ENCODE results near the gene DPEP2NB. TPM values are rescaled to one million over a fixed set of nuclear protein-coding genes. Genes with fewer than 3 reads are reported as not detected.
"Not testable (repeated sequence)": the region's sequence is repeated elsewhere in the genome, so short reads cannot be mapped to it uniquely, and the experiment has no call there.

DPEP2NB gene
- total RNA-seq, 4 donors from 2014 or later, result not detected

DNA sequence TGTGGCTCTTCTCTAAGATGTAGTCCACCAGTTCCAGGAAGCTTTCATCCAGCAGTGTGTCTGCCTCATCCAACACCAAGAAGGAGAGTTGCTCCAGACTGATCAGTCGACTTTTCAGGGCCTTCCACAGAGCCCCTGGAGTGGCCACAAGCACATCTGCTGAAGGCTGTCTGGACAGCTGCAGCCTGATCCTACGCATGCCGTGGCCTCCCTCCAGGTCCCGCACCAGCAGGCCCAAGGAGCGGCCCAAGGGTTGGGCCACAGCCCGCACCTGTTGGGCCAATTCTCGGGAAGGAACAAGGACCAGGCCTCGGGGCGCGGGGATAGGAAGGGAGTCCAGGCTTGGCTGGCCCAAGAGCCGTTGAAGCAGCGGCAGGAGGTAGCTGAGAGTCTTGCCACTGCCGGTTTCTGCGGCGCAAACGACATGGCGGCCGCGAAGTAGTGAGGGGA, 6.6 kb upstream of the DPEP2NB start:
- Histone ChIP-seq H3K27me3 (no peaks in the 10 kb centered on the region), H3K9me3 (no peaks in the 10 kb centered on the region), H3K36me3 (peaks cover 0 to 11% of the 10 kb centered on the region in 2 donors), H3K4me3 (peak overlapping the region; percentile 79 to 99 (median 84)), H3K4me1 (peaks cover 29% of the 10 kb centered on the region in 2 donors), H3K27ac (peak overlapping the region; percentile 88 to 98 (median 90))
- peak in 1 of 2 donors; percentile 24 for DNase-seq
- in situ Hi-C loops (cut with MboI; ENCODE audit: low sequenced_read_pairs in 4 of 4), result no loop called here
- peak; percentile 11 to 17 for ATAC-seq
- intact Hi-C loops (cut with DNase I; ENCODE audit: low total_unique reads), result no loop called here
- TF ChIP-seq, protein P1, sequence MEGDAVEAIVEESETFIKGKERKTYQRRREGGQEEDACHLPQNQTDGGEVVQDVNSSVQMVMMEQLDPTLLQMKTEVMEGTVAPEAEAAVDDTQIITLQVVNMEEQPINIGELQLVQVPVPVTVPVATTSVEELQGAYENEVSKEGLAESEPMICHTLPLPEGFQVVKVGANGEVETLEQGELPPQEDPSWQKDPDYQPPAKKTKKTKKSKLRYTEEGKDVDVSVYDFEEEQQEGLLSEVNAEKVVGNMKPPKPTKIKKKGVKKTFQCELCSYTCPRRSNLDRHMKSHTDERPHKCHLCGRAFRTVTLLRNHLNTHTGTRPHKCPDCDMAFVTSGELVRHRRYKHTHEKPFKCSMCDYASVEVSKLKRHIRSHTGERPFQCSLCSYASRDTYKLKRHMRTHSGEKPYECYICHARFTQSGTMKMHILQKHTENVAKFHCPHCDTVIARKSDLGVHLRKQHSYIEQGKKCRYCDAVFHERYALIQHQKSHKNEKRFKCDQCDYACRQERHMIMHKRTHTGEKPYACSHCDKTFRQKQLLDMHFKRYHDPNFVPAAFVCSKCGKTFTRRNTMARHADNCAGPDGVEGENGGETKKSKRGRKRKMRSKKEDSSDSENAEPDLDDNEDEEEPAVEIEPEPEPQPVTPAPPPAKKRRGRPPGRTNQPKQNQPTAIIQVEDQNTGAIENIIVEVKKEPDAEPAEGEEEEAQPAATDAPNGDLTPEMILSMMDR (IDR thresholded peaks at IDR 0.05 in 4 of 5, conservative IDR thresholded peaks at IDR 0.05 in 1 of 5), result no peak
- TF ChIP-seq POLR2A (IDR thresholded peaks at IDR 0.05), result no peak

GRCh38 chr16:68021490-68021889, 5.8 kb upstream of the DPEP2NB start:
- no peak for DNase-seq
- intact Hi-C loops (cut with DNase I; ENCODE audit: low total_unique reads), result no loop called here
- TF ChIP-seq, protein P1 (IDR thresholded peaks at IDR 0.05 in 4 of 5, conservative IDR thresholded peaks at IDR 0.05 in 1 of 5), result no peak
- TF ChIP-seq POLR2A (IDR thresholded peaks at IDR 0.05), result no peak

DNA sequence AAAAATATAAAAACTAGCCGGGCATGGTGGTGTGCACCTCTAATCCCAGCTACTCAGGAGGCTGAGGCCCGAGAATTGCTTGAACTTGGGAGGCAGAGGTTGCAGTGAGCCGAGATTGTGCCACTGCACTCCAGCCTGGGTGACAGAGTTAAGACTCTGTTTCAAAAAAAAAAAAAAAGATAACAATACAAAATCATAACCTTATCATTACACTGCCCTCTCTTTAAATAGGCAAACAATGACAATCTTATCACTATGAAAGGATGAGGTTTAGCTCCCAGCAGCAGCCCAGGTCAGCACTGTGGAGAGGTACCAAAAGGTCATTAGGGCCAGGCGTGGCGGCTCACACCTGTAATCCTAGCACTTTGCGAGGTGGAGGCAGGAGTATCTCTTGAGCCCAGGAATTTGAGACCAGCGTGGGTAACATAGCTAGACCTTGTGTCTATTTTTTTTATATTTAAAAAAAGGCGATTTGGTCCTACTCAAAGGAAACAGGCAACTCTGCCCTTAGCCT, 3.5 kb upstream of the DPEP2NB start:
- DNase-seq (no peak), ATAC-seq (no peak)
- Histone ChIP-seq H3K36me3 (peaks cover 0 to 5% of the 10 kb centered on the region in 2 donors), H3K4me3 (no peak overlapping the region), H3K9me3 (no peaks in the 10 kb centered on the region), H3K4me1 (peaks cover 25 to 27% of the 10 kb centered on the region in 2 donors), H3K27ac (no peak overlapping the region), H3K27me3 (no peaks in the 10 kb centered on the region)
- intact Hi-C loops (cut with DNase I; ENCODE audit: low total_unique reads) (no loop called here), in situ Hi-C loops (cut with MboI; ENCODE audit: low sequenced_read_pairs in 4 of 4) (no loop called here)
- TF ChIP-seq, protein P1 (IDR thresholded peaks at IDR 0.05 in 4 of 5, conservative IDR thresholded peaks at IDR 0.05 in 1 of 5), result no peak
- TF ChIP-seq POLR2A (IDR thresholded peaks at IDR 0.05), result no peak

More at GRCh38 chr16:68021490-68021889, 5.8 kb upstream of the DPEP2NB start:
- in situ Hi-C loops (cut with MboI; ENCODE audit: low sequenced_read_pairs in 4 of 4), result no loop called here
- Histone ChIP-seq H3K9me3 (no peaks in the 10 kb centered on the region), H3K27ac (peak overlapping the region in 3 of 4 donors; percentile 88 to 90 (median 89)), H3K27me3 (no peaks in the 10 kb centered on the region), H3K4me1 (peaks cover 29% of the 10 kb centered on the region in 2 donors), H3K4me3 (peak overlapping the region; percentile 79 to 99 (median 84)), H3K36me3 (peaks cover 0 to 11% of the 10 kb centered on the region in 2 donors)
- ATAC-seq, result no peak

DNA sequence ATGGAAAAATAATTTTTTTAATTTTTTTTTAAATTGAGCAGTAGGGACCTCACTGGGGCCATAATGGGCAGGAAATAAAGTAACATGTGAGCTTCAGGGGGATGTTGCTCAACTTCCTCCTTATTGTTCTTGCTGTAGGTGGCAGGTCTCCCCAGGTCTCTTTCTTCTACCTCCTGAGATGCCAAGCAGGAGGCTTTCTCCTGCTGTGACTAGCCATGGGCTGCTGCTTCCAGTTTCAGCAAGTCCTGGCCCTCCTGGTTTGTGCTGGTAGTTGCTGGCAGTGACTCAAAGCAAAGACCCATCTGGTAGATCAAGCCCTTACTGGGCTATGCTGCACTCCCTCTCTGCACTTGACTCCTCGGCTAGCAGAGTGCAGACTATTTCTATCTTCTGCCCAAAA, 2.3 kb downstream of the DPEP2NB start:
- ATAC-seq, result no peak
- no peaks in the 10 kb centered on the region for H3K9me3 ChIP-seq
- intact Hi-C loops (cut with DNase I; ENCODE audit: low total_unique reads), result no loop called here
- in situ Hi-C loops (cut with MboI; ENCODE audit: low sequenced_read_pairs in 4 of 4), result no loop called here
- no peaks in the 10 kb centered on the region for H3K27me3 ChIP-seq
- DNase-seq, result no peak
- no peaks in the 10 kb centered on the region for H3K36me3 ChIP-seq
- H3K4me1 ChIP-seq, result no peaks in the 10 kb centered on the region
- TF ChIP-seq, protein P1 (IDR thresholded peaks at IDR 0.05 in 4 of 5, conservative IDR thresholded peaks at IDR 0.05 in 1 of 5), result no peak
- no peak for TF ChIP-seq POLR2A (IDR thresholded peaks at IDR 0.05)
- no peak overlapping the region for H3K27ac ChIP-seq
- no peak overlapping the region for H3K4me3 ChIP-seq

- H3K4me3 ChIP-seq; intact Hi-C loops (cut with DNase I; ENCODE audit: low total_unique reads); DNase-seq; in situ Hi-C loops (cut with MboI; ENCODE audit: low sequenced_read_pairs in 4 of 4); H3K9me3 ChIP-seq; H3K36me3 ChIP-seq; H3K4me1 ChIP-seq; H3K27ac ChIP-seq; ATAC-seq; H3K27me3 ChIP-seq: not testable (repeated sequence)
These were observed 5.8 kb downstream of the DPEP2NB start for GRCh38 chr16:68009872-68010271.
